Right lung (tissue), 5 donors: Measurements from ENCODE around the gene NCKAP5. TPM values are rescaled to one million over a fixed set of nuclear protein-coding genes. Genes with fewer than 3 reads are reported as not detected.

Source experiments
- DNase-seq, 2 donors: peaks; one replicate each; pipeline ENCODE4 v3.0.0-alpha.2; 2013
- polyA plus RNA-seq, 5 donors: library from polyadenylated mRNA; unstranded; fragments of 120-200 nt; gene quantifications; one replicate each; pipeline versions ENCODE4 v1.2.1 to v1.2.3, GENCODE V29; 2013; ENCODE audit warnings: inconsistent platforms in 1 of 5, low replicate concordance in 1 of 5; ENCODE audit not compliant: insufficient read length in 5 of 5, insufficient read depth in 1 of 5

The NCKAP5 gene
- polyA plus RNA-seq, 5 donors, result 15.1 to 20.7 (median 15.9) TPM

DNA sequence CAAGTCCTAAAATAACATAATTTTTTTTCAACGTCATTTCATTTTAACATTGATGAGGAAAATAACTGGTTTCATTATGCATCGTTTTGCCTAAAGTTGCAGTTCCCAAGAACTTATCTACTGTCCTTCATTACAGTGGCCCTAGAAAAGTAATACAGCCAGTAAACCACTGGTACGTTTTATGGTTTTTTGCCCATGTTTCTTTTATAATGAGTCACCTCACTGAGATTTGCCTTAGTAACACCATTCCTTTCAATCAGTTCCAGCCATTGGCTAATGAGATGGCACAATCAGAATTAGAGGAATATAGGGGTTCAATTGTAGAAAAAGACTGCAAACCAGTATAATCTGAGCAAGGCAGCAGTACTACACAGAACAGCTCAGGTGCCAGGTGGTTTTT is 475.7 kb downstream of the NCKAP5 start:
- DNase-seq, result no peak

DNA sequence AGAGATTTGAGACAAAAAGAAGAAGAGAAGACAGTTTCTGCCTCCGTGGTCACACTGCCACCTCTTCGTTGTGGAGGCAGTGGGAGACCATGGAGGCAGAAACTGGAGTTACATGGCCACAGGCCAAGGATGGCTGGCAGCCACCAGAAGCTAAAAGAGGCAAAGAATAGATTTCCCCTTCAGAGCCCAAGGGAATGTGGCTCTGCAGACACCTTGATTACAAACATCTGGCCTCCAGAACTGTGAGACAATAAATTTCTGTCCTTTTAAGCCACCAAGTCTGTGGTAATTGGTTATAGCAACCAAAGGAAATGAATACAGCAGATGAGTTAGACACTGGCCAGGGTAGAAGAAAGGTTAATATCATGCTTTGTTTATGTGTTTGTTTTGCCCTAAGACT is 477.9 kb downstream of the NCKAP5 start:
- no peak for DNase-seq

DNA sequence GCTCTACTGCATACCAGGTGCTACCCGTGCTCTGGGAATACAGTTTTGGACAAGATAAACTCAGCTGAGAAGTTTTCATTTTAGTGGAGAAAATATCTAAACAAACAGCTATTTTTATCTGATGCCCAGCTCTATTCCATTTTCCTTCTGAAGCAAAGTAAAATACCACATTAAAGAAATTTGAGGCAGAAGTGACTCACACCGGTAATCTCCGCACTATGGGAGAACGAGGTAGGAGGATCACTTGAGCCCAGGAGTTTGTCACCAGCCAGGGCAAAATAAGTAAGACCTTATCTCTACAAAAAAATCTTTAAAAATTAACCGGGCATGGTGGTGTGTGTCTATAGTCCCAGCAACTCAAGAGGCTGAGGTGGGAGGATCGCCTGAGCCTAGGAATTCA is 482.1 kb downstream of the NCKAP5 start:
- DNase-seq, result no peak

DNA sequence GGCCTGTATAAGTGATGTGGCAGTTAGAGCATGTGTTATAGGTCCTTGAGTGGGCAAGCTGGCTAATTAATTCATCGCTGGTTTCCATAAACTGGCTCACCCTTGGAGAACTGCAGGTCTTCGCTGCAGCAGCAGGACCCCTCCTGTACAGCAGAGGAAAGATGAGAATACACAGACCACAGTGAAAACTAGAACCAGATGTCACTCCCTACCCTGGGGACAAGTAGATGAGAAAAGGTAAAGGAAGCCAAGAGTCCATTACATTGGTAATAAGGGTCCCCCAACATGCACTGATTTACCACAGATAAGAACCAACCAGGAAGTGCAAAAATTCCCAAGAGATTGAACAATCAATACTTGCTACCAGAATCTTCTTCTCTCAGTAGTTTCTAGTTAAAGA is 482.6 kb downstream of the NCKAP5 start:
- DNase-seq, result no peak

DNA sequence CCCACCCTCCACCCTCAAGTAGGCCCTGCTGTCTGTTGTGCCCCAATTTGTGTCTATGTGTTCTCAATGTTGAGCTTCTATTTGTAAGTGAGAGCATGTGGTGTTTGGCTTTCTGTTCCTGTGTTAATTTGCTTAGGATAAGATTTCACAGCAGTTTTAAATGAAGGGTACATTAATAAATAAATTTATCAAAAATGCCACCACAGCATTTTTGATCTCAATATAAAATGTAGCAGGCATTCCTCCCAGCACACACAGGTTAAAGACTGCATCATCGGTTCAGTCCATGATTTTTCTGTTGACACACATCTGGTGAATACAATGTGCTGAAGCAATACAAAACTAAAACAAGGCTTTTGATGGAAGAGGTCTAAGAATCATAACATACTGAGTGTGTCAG is 486.2 kb downstream of the NCKAP5 start:
- DNase-seq, result no peak

DNA sequence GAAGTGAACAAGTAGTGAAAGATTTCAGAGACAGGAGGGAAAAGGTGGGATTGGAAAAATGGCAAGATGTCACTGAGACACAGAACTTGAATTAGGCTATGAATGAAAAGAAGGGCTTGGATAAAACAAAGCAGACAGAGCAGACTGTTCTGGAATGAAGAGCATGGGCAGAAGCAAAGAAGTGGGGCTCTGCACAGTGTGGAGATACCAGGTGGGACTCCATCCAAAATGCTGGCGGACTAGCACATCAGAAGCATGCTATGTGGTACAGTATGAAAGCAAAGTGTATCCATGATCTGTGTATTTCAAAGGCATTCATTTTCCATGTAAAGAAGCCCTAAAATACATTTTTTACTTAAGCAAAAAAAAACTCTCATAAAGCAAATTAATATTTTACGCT is 487.4 kb downstream of the NCKAP5 start:
- no peak for DNase-seq

DNA sequence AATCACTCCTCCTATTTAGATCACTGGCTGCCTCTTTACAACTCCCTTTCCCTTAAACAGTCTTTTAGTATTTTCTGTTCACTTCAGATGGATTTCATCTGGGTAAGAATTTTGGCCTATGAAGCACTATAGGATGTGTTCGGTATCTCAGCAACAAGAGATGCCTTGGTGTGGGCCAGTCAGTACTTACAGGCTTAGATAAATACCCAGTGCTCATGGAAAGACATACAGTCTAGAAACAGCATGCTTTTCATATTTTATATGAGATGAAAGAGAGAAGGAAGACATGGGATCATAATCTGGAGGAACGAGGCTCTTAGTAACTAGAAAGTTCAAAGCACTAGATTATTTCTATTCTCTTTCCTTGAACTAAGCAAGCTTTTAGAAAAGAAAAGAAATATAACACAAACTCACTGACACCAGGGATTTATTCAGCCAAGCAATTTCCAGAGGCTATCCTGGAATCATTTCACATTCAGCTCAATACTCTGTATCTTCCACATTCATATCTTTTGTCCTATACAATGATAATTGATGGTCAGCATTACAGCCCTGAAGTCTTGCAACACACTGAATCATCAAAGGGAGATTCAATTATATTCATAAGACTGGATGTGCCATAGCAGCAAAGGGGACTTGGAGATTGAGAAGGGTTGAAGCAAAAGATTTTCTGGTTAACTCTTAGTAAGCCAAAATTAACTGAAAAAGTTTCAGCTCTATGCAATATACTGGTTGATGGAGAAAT is 489.4 kb downstream of the NCKAP5 start:
- DNase-seq, result no peak

DNA sequence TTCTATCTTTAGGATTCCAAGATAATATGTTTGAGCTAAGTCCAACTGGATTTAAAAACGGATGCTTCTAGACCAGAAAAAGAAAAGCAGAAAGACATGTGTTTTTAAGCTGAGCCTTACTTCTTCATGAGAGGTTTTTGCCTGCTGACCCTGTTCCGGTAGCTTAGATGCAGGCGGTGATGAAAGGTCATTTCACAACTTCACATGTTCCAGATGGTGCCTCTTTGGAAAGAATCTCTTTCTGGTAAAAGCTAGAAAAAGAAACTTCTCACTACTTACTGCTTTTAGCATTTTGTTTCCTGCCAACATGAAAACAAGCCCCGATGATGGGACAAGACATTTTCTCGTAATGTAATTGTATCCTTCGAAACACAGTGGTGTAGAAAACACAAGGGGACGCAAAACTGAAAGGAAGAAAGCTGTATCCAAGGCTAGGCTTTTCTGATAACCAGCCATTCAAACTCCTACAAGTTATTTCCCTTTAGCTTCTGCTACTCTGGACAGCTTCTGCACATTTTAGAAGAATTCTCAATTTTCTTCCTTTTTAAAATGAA is 490.9 kb downstream of the NCKAP5 start:
- DNase-seq, result peak; percentile 69 to 81

DNA sequence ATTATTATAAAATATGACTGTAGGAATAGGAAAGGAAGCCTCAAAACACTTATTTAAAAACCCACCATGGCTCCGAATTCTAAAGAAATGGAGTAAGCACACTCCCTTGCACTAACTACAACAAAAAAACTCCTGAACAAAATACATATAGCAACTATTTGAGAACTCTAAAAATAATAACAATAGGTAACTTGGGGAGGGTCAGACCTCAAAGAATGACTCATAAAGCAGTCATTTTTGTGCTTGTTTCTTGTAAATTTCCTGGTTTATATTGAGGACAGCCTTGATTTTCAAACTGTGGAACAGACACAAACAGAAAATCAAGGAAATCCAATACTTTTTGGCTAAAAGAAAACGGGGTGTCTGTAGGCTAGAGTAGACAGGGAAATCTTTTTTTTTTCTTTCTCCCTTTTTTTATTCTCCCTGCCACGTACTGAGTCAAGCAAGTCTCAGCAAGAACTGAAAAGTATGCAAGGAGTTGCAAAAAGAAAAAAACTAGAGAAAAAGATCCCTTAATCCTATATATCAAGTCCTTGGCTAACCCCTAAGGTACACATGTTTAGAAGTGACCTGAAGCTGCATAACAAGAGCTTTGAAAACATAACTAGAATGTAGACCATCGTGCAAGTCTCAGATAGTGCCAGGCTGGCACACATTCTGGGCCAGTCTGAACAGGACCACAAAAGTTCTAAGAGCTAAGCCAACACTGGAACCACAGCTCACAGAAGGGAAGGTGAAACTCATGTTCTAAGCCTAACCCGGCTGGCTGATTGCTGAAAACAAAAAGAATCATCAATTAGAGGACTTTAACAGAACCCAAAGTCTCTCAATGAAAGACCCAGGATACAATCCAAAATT is 495.2 kb downstream of the NCKAP5 start:
- no peak for DNase-seq

DNA sequence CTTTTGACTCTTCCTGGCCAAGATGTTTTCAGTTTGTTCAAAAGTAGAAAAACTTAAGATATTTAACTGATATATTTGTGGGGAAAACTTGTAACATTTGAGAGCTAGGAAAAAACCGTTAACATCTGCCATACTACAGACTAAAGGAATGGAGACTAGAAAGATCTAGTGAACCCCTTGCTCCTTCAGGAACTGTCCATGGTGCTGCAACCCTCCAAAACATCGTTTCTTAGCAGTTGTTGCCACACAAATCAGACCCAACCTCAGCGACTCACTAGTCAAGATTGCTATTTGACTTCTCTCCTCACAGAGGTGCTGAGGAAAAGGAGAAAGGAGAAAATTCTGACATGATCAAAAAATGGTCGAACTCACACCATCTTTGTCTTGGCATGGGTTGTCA is 504.5 kb downstream of the NCKAP5 start:
- peak in 1 of 2 donors; percentile 46 for DNase-seq

DNA sequence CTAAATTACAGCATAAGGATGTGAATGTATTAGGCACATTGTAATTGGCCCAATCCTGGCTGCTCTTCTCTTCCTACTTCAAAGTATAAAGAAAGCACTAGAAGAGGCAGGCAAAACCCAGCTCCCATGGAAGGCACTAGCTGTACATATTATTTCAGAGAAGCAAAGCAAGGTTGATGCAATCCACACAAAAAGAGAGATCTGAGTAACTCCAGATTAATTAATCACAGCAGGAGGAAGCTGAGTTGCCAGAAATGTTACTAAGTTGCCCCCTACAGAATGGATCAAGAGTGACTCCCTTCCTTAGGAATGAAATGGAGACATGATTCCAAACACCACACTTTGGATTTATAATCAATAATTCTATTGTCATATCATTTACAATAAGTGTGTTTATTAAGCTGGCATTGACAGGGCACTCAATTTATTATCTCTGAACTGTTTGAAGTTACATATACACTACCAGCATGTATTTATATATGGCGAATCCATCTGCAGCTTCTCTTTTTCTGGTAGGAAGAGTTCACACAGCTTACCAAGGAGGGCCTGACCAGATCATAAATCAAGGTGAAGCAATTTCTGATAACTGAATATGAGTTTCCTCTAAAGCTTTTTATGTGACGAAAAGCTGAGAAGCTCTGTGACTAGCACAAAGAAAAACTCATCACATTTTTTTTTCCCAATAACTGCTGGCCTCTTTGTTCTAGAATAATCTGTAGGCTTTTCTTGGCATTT is 505.2 kb downstream of the NCKAP5 start:
- DNase-seq, result no peak

DNA sequence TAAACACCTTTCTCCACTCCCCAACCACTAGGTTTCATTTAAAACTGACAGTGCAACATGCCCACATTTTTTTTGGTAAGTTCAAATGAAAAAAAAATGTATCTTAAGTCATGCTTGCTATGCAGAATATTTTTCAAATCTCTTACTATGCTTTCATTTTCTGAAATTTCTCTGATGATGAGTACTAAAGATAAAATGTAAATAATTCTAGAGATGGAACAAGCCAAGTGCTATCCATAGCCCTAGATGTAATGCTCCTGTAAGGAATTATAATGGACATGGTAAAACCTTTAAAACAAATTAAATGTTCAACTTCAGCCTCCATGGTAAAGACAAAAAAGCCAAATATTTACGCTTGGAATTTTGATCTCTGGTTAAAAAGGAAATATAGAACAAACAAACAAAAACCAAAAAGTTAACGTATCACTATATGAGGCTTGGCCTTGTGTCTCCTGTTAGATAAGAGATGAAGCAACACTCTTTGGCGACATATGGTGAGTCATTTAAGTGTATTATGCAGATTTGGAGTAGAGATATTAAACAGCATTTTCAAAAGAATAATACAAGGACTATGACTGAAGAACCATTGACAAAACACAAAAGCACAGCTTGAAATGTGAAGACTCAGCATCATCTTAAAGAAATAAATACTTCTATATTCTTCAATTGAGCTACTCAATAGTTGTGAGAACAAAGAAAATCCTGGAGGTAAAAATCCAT is 506.2 kb downstream of the NCKAP5 start:
- no peak for DNase-seq

DNA sequence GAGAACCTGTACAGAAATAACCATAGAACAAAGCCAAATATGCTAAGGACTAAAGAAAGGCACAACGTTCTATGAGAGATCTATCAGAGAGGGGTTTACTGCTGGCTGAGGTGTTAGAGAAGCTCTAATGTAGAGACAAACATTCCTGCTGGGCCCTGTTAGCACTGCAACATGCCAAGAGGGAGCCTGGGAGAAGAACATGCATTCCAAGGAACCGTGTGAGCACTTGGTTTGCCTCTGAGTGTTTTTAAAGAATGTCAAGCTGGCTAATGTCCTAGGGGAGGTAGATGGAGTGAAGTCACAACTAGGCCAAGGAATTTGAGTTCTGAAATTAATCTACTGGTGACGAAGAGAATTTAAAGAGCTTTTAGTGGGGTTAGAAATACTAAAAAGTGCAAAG is 514.0 kb downstream of the NCKAP5 start:
- DNase-seq, result peak in 1 of 2 donors; percentile 8

DNA sequence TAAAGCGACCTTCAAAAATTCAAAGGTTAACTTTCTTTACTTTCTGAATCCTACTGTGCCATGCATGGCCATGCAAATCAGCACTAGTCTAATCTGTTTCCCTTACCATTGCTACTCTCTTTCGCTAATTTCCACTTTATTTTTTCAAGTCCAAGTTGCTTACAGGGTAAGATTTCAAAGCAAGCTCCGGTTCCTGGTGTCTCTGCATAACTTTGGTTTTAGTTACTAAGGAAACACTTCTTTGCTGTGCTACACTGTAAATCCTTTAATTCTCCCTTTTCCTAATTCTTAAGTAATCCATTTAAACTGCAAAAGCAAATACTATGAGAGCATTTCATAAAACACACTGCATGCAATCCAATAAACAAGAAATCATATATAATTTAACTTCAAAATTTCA is 514.7 kb downstream of the NCKAP5 start:
- no peak for DNase-seq

DNA sequence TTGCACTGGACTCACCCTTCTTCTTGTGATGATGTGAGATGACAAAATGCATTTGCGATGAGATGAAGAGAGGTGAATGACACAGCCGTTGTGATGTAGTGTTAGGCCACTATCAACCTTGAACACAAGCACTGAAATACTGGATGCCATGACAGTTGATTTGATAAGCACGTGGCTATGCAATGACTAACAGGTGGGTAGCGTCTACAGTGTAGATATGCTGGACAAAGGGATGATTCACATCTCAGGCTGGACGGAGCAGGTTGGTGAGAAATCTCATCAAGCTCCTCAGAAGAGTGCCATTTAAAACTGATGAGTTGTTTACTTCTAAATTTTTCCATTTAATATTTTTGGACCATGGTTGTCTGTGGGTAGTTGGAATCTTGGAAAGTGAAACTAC is 522.5 kb downstream of the NCKAP5 start:
- DNase-seq, result no peak

DNA sequence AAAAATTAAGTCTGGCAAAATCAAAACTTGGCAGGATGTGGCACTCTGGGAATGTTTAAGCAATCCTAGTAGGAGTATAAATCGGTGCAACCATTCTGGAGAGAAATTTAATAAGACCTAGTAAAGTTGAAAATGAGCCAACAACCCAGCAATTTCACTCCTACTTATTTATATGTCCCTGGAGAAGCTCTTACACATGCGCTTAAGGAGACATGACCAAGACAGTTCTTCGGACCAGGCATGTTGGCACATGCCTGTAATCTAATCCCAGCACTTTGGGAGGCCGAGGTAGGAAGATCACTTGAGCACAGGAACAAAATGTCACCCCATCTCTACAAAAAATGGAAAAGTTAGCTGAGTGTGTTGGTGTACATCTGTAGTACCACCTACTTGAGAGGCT is 523.7 kb downstream of the NCKAP5 start:
- no peak for DNase-seq

DNA sequence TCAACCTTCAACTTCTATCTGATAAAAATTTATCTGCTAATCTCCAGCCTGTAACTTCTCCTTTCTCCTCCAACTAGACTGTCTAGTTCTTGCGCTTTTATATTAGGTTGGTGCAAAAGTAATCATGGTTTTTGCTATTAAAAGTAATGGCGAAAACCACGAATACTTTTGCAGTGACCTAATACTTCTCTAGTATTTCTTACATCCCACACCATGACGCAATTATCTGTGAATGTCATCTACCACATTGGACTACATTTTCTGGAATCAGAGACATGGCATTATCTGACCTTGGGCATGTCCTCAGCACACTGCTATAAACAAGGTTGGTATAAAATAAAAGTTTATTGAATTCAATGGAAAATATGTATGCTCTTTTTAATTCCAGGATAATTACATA is 528.1 kb downstream of the NCKAP5 start:
- DNase-seq, result no peak

DNA sequence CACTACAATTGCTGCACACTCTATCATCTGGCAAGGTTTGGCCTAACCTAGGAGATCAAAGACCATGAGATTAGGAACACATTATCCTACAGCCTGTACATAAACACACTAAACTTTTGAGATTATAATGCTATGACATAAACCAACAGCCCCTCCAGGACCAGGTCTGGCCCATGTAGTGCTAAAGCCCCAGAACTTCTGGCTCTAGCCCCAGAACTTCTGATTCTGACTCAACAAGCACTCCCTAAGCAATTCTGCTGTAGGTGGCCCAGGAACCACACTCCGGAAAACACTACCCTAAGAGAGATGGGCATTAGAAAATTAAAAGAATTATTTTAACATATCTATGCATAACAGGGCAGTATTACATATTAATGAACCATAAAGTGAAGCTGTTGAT is 528.7 kb downstream of the NCKAP5 start:
- no peak for DNase-seq

DNA sequence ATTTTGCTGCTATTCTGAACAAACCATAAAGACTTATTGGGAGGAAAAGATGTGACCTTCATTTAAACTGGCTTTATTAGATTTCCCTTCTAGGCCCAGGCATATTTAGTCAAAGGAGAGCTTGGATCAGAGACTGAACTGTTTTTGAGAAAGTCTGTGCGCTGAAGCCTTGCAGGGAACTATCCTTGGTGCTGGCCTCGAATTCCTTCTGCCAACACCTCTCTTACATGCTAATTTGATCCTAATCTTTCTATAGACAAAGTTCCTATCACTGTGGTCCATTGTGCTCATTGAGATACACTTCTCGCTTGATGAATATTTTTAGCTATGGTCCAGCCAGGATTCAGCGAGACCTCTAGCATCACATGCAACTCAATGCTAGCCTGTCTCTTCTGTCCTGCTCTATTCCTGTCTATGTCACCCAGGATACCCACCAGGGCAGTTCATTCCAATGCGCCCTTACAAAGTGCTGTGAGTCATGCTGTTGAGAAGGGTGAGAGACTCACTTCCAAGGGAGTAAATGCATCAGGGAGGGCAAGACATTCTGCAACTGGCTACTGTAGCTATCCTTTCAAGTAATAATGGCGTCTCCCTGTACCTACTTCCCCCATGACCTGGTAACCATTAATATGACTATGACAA is 541.6 kb downstream of the NCKAP5 start:
- peak in 1 of 2 donors; percentile 2 for DNase-seq

DNA sequence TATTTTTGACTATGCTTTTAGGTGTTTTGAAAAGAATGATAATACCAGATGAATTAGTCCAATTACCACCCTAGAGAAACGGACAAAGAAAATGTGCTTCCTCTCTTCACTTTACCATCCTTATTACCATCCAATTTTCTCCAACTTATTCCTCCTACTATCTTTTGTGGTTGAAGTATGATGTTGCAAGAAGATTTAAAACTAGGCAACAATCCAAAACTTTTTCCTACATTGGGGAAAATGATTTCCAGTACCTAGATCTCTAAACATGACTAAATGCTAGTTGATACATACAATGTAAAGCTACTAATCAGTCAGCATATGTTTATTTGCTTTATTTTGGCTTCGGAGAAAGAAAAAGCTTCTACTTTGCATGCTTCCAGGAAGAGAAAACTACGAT is 543.3 kb downstream of the NCKAP5 start:
- no peak for DNase-seq
